ENCODE measurements around the gene PLA2G2F.

Gene PLA2G2F

GRCh38 chr1:20149601-20150325 is 10.6 kb downstream of the PLA2G2F start:
- DNase-seq (ENCODE audit: extremely low spot score), result no peak
- ChIA-PET CTCF (interaction anchor here (1.4 kb wide), 1 partner anchor 175 kb away, joined by 4 read pairs; no protein-coding TSS in a partner anchor), POLR2A (no interaction called here)
- TF ChIP-seq FOXK2 (IDR thresholded peaks at IDR 0.05) (no peak), FOXA1 (IDR thresholded peaks at IDR 0.05) (no peak), NFRKB (IDR thresholded peaks at IDR 0.05) (no peak), HDGF (IDR thresholded peaks at IDR 0.05; ENCODE audit: borderline replicate concordance) (no peak), ARNT (IDR thresholded peaks at IDR 0.05) (no peak), BHLHE40 (IDR thresholded peaks at IDR 0.05; ENCODE audit: borderline replicate concordance) (no peak), LEF1 (IDR thresholded peaks at IDR 0.05; ENCODE audit: borderline replicate concordance) (no peak), L3MBTL2 (conservative IDR thresholded peaks at IDR 0.05) (no peak), ELF4 (IDR thresholded peaks at IDR 0.05) (no peak)

- POLR2A ChIA-PET, result no interaction called here
- CTCF ChIA-PET, result interaction anchor here (1.4 kb wide), 1 partner anchor 175 kb away, joined by 4 read pairs; no protein-coding TSS in a partner anchor
- no peak for DNase-seq (ENCODE audit: extremely low spot score)
- no peak for TF ChIP-seq TARDBP (IDR thresholded peaks at IDR 0.05)
- no peak for TF ChIP-seq ARNT (IDR thresholded peaks at IDR 0.05)
- TF ChIP-seq BHLHE40 (IDR thresholded peaks at IDR 0.05; ENCODE audit: borderline replicate concordance), result no peak
- no peak for TF ChIP-seq ZNF384 (IDR thresholded peaks at IDR 0.05)
- TF ChIP-seq PKNOX1 (IDR thresholded peaks at IDR 0.05), result no peak
- TF ChIP-seq CTBP1 (IDR thresholded peaks at IDR 0.05; ENCODE audit: borderline replicate concordance), result no peak
- TF ChIP-seq L3MBTL2 (conservative IDR thresholded peaks at IDR 0.05), result no peak
- TF ChIP-seq SP1 (IDR thresholded peaks at IDR 0.05), result no peak
- TF ChIP-seq FOXA1 (IDR thresholded peaks at IDR 0.05), result no peak
- TF ChIP-seq SUZ12 (IDR thresholded peaks at IDR 0.05), result no peak
- no peak for TF ChIP-seq NFRKB (IDR thresholded peaks at IDR 0.05)
- TF ChIP-seq LEF1 (IDR thresholded peaks at IDR 0.05; ENCODE audit: borderline replicate concordance), result no peak
- TF ChIP-seq FOXM1 (IDR thresholded peaks at IDR 0.05; ENCODE audit: borderline replicate concordance), result no peak
Observed at GRCh38 chr1:20150326-20150705, 11.2 kb downstream of the PLA2G2F start.

DNA sequence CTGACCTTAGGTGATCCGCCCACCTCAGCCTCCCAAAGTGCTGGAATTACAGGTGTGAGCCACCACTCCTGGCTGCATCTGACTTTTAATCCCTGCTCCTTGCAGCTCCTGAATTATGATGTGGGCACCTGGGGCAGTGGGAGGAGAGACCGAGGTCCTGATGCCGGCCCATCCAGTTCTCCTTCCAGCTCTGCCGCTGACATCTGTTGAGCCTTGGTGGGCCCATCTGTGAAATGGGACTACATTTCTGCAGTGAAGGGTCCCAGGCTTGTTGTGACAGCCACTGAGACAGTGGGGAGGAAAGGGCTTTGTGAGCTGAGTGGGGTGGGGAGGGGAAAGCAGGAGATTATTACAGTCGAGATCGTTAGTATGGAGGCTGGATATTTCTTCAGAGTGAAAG is 11.8 kb downstream of the PLA2G2F start:
- TF ChIP-seq SP1 (IDR thresholded peaks at IDR 0.05) (no peak), CTBP1 (IDR thresholded peaks at IDR 0.05; ENCODE audit: borderline replicate concordance) (no peak), FOXM1 (IDR thresholded peaks at IDR 0.05; ENCODE audit: borderline replicate concordance) (no peak), L3MBTL2 (conservative IDR thresholded peaks at IDR 0.05) (no peak), ELF4 (IDR thresholded peaks at IDR 0.05) (no peak), FOXA1 (IDR thresholded peaks at IDR 0.05) (no peak), NFRKB (IDR thresholded peaks at IDR 0.05) (no peak), TARDBP (IDR thresholded peaks at IDR 0.05) (no peak), ZNF384 (IDR thresholded peaks at IDR 0.05) (no peak), SUZ12 (IDR thresholded peaks at IDR 0.05) (no peak), BHLHE40 (IDR thresholded peaks at IDR 0.05; ENCODE audit: borderline replicate concordance) (no peak), HDGF (IDR thresholded peaks at IDR 0.05; ENCODE audit: borderline replicate concordance) (no peak), LEF1 (IDR thresholded peaks at IDR 0.05; ENCODE audit: borderline replicate concordance) (no peak), ARNT (IDR thresholded peaks at IDR 0.05) (no peak), FOXK2 (IDR thresholded peaks at IDR 0.05) (no peak), PKNOX1 (IDR thresholded peaks at IDR 0.05) (no peak)
- POLR2A ChIA-PET, result no interaction called here
- no peak for DNase-seq (ENCODE audit: extremely low spot score)
- CTCF ChIA-PET, result interaction anchor here (0.5 to 1.4 kb wide), 4 partner anchors 29 to 666 kb away, joined by 3 to 4 read pairs (median 3); partner anchors contain the start of gene CAPZB

GRCh38 chr1:20151906-20152598 is 12.9 kb downstream of the PLA2G2F start:
- ChIA-PET CTCF (interaction anchor here (0.6 to 1.2 kb wide), 11 partner anchors 9 to 279 kb away, joined by 3 to 11 read pairs (median 3); no protein-coding TSS in a partner anchor), POLR2A (no interaction called here)
- TF ChIP-seq SUZ12 (IDR thresholded peaks at IDR 0.05), result no peak
- no peak for TF ChIP-seq CTBP1 (IDR thresholded peaks at IDR 0.05; ENCODE audit: borderline replicate concordance)
- TF ChIP-seq ELF4 (IDR thresholded peaks at IDR 0.05), result no peak
- DNase-seq (ENCODE audit: extremely low spot score), result peak; percentile 89

DNA sequence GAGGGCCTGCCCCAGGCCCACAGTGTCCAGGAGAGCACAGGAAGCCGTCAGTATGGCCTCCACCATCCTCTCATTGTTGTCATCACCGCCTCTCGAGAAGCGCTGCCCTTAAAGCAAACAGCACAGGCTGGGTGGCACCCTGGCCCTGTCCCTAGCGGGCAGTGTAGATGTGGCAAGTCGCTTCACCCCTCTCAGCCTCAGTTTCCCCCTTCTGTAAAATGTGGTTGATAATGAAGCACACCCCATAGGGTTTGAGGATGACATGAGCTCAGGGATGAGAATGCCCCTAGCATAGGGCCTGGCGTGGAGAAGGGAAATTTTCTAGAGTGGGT is 13.4 kb downstream of the PLA2G2F start:
- no peak for DNase-seq (ENCODE audit: extremely low spot score)
- POLR2A ChIA-PET, result no interaction called here
- TF ChIP-seq SP1 (IDR thresholded peaks at IDR 0.05) (no peak), HDGF (IDR thresholded peaks at IDR 0.05; ENCODE audit: borderline replicate concordance) (no peak), SUZ12 (IDR thresholded peaks at IDR 0.05) (no peak), ELF4 (IDR thresholded peaks at IDR 0.05) (no peak), CTBP1 (IDR thresholded peaks at IDR 0.05; ENCODE audit: borderline replicate concordance) (no peak)
- CTCF ChIA-PET, result interaction anchor here (0.7 to 1.0 kb wide), 3 partner anchors 9 to 278 kb away, joined by 3 read pairs; no protein-coding TSS in a partner anchor

DNA sequence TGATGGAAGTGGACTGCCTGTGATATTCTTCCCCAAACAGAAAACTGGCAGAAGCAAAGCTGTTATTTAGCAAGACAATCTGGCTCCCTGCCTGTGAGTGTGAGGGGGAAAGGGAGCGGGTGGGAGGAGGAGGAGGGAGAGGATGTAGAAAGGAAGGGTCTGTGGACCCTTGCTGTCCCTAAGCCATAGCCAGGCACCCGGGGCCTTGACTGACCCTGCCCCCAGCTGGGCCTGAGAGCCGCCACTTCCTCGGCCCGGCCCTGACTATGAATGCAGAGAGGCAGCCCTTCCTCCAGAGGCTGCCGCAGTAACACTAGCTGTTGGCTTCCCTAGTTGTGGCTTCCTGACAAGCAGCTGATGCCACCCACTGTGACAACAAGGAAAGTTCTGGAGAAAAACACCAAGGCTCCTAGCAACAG is 13.9 kb downstream of the PLA2G2F start:
- DNase-seq (ENCODE audit: extremely low spot score), result no peak
- no peak for TF ChIP-seq SUZ12 (IDR thresholded peaks at IDR 0.05)
- TF ChIP-seq FOXM1 (IDR thresholded peaks at IDR 0.05; ENCODE audit: borderline replicate concordance), result no peak
- TF ChIP-seq FOXA1 (IDR thresholded peaks at IDR 0.05), result no peak
- TF ChIP-seq L3MBTL2 (conservative IDR thresholded peaks at IDR 0.05), result no peak
- no peak for TF ChIP-seq HDGF (IDR thresholded peaks at IDR 0.05; ENCODE audit: borderline replicate concordance)
- TF ChIP-seq CTBP1 (IDR thresholded peaks at IDR 0.05; ENCODE audit: borderline replicate concordance), result no peak
- no peak for TF ChIP-seq ELF4 (IDR thresholded peaks at IDR 0.05)
- TF ChIP-seq TARDBP (IDR thresholded peaks at IDR 0.05), result no peak
- TF ChIP-seq ARNT (IDR thresholded peaks at IDR 0.05), result no peak
- no peak for TF ChIP-seq NFRKB (IDR thresholded peaks at IDR 0.05)
- no peak for TF ChIP-seq PKNOX1 (IDR thresholded peaks at IDR 0.05)
- TF ChIP-seq BHLHE40 (IDR thresholded peaks at IDR 0.05; ENCODE audit: borderline replicate concordance), result no peak
- no peak for TF ChIP-seq LEF1 (IDR thresholded peaks at IDR 0.05; ENCODE audit: borderline replicate concordance)
- no peak for TF ChIP-seq SP1 (IDR thresholded peaks at IDR 0.05)
- CTCF ChIA-PET, result no interaction called here
- POLR2A ChIA-PET, result no interaction called here

Data from HEK293T (cell line).